RWPE2 (cell line): ENCODE data around the gene PDK4.

Experiments
- ATAC-seq: fragments of 200-7000 bp; cut with Tn5 transposase; 3 replicates; pipeline ENCODE4 v1.9.1; 2021; ENCODE audit warnings: low read depth
- DNase-seq: peaks from one replicate; pipeline ENCODE4 v3.0.0-alpha.2; 2020; ENCODE audit warnings: low spot score
- H3K27ac ChIP-seq: fragments of 450-650 bp; 2 replicates; pipeline ENCODE4 v1.5.1; 2017; ENCODE audit warnings: mild to moderate bottlenecking; ENCODE audit not compliant: poor library complexity, severe bottlenecking
- H3K27me3 ChIP-seq: fragments of 250-450 bp; sonication (Bioruptor Pico); 2 replicates; pipeline ENCODE4 v1.5.1; 2021; ENCODE audit warnings: mild to moderate bottlenecking, moderate library complexity; ENCODE audit not compliant: insufficient read depth, poor library complexity, severe bottlenecking
- H3K36me3 ChIP-seq: fragments of 250-450 bp; sonication (Bioruptor Pico); 2 replicates; pipeline ENCODE4 v1.5.1; 2020; ENCODE audit warnings: low read depth, mild to moderate bottlenecking, moderate library complexity
- H3K4me1 ChIP-seq: fragments of 250-450 bp; sonication (Bioruptor Pico); 2 replicates; pipeline ENCODE4 v1.5.1; 2021; ENCODE audit warnings: mild to moderate bottlenecking, moderate library complexity; ENCODE audit not compliant: insufficient read depth, poor library complexity, severe bottlenecking
- H3K4me3 ChIP-seq: fragments of 250-450 bp; sonication (Bioruptor Pico); 2 replicates; pipeline ENCODE4 v1.5.1; 2021; ENCODE audit warnings: mild to moderate bottlenecking, moderate library complexity; ENCODE audit not compliant: severe bottlenecking
- H3K9me3 ChIP-seq: fragments of 250-450 bp; sonication (Bioruptor Pico); 2 replicates; pipeline ENCODE4 v1.5.1; 2021; ENCODE audit warnings: mild to moderate bottlenecking, moderate library complexity; ENCODE audit not compliant: severe bottlenecking
- CTCF ChIP-seq: fragments of 450-650 bp; IDR thresholded peaks from one replicate; pipeline ENCODE4 v1.5.1; 2017; ENCODE audit warnings: mild to moderate bottlenecking, moderate library complexity; ENCODE audit not compliant: poor library complexity, severe bottlenecking

The PDK4 gene

GRCh38 chr7:95545007-95545615, 51.2 kb downstream of the PDK4 start:
- Histone ChIP-seq H3K27ac (no peak overlapping the region), H3K4me1 (peaks cover 10% of the 10 kb centered on the region), H3K36me3 (no peaks in the 10 kb centered on the region), H3K4me3 (peak overlapping the region; percentile 13), H3K27me3 (no peaks in the 10 kb centered on the region), H3K9me3 (no peaks in the 10 kb centered on the region)
- peak; percentile 66 for TF ChIP-seq CTCF
- ATAC-seq (peak; percentile 51; the same call in 2 of the 3 replicates), DNase-seq (no peak)

GRCh38 chr7:95544171-95544570, 52.1 kb downstream of the PDK4 start:
- no peaks in the 10 kb centered on the region for H3K9me3 ChIP-seq
- H3K36me3 ChIP-seq: no peaks in the 10 kb centered on the region
- no peaks in the 10 kb centered on the region for H3K27me3 ChIP-seq
- no peak overlapping the region for H3K4me3 ChIP-seq
- ATAC-seq (no peak), DNase-seq (no peak)
- H3K27ac ChIP-seq: no peak overlapping the region
- H3K4me1 ChIP-seq: peaks cover 5% of the 10 kb centered on the region
- no peak for TF ChIP-seq CTCF

- no peak for TF ChIP-seq CTCF
- H3K27ac ChIP-seq: no peak overlapping the region
- no peak for ATAC-seq
- no peaks in the 10 kb centered on the region for H3K9me3 ChIP-seq
- H3K4me3 ChIP-seq: no peak overlapping the region
- DNase-seq: no peak
- no peaks in the 10 kb centered on the region for H3K36me3 ChIP-seq
- peaks cover 5% of the 10 kb centered on the region for H3K4me1 ChIP-seq
- H3K27me3 ChIP-seq: peaks cover 3% of the 10 kb centered on the region
These were observed 53.0 kb downstream of the PDK4 start for GRCh38 chr7:95543312-95543711.

GRCh38 chr7:95540366-95540765, 56.0 kb downstream of the PDK4 start:
- no peak overlapping the region for H3K27ac ChIP-seq
- no peak for TF ChIP-seq CTCF

GRCh38 chr7:95539426-95539825, 56.9 kb downstream of the PDK4 start:
- H3K36me3 ChIP-seq: no peaks in the 10 kb centered on the region
- no peak for ATAC-seq
- TF ChIP-seq CTCF: no peak

More at GRCh38 chr7:95540366-95540765, 56.0 kb downstream of the PDK4 start:
- no peaks in the 10 kb centered on the region for H3K9me3 ChIP-seq
- no peak overlapping the region for H3K4me3 ChIP-seq
- ATAC-seq: no peak
- no peaks in the 10 kb centered on the region for H3K36me3 ChIP-seq
- DNase-seq: no peak
- H3K27me3 ChIP-seq: peaks cover 12% of the 10 kb centered on the region
- H3K4me1 ChIP-seq: peaks cover 1% of the 10 kb centered on the region

More at GRCh38 chr7:95539426-95539825, 56.9 kb downstream of the PDK4 start:
- H3K4me1 ChIP-seq: no peaks in the 10 kb centered on the region
- H3K4me3 ChIP-seq: no peak overlapping the region
- H3K27me3 ChIP-seq: peaks cover 12% of the 10 kb centered on the region
- no peak for DNase-seq
- no peak overlapping the region for H3K27ac ChIP-seq
- no peaks in the 10 kb centered on the region for H3K9me3 ChIP-seq
